HPDE6-E6E7 (cell line): ENCODE measurements around the gene CCHCR1.
"Not testable (repeated sequence)": the region's sequence is repeated elsewhere in the genome, so short reads cannot be mapped to it uniquely, and the experiment has no call there.

Source experiments
- DNase-seq: peaks from one replicate; pipeline ENCODE4 v3.0.0; 2011; ENCODE audit warnings: missing footprints; ENCODE audit errors: extremely low spot score

CCHCR1 gene

GRCh38 chr6:31180500-31180899 is 22.9 kb upstream of the CCHCR1 start:
- no peak for DNase-seq

DNA sequence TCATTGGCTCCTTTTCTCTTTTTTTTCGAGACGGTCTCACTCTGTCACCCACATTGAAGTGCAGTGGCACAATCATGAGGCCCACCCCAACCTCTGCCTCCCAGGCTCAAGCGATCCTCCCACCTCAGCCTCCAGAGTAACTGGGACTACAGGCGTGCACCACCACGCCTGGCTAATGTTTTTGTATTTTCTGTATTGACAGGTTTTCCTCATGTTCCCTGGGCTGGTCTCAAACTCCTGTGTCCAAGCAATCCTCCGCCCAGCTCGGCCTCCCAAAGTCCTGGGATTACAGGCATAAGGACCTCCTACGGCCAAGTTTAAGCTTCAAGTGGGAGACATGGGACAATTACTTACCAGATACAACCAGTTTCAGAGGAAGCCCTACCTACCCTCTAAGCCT is 22.3 kb upstream of the CCHCR1 start:
- DNase-seq: no peak

GRCh38 chr6:31179042-31179386 is 21.4 kb upstream of the CCHCR1 start:
- no peak for DNase-seq

GRCh38 chr6:31178143-31179041 is 20.8 kb upstream of the CCHCR1 start:
- DNase-seq: no peak

DNA sequence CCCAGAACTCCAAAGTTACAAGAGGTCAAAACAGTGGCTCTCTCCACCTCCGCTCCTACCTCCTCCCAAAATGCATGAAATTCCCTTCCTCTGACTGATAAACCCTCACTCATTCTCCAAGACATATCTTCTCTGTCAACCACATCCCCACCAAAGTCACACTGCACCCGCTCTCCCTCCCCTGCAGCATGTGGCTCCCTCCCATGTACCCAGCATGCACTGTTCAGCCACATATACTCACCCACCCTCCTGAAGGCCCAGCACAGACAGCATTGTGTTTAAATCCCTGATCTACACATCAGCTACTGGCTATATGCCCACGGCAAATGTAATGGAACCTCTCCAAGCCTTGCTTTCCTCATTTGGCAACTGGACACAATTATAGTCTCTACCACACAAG is 18.4 kb upstream of the CCHCR1 start:
- no peak for DNase-seq

DNA sequence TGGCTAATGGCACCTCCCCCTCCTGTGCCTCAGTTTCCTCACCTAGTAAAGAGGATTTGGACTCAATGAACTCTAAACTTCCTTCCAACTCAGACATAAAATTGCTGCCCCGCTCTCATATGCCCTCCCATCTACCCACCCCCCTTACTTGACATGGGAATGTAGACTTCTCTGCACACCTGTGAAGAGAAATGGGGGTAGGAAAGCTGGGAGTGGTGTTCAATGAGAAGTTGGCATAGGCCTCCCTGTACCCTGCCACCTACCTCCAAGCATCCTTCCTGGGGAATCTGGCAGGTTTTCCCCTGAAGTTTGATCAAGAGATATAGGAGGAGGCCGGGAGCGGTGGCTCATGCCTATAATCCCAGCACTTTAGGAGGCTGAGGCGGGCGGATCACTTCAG is 16.8 kb upstream of the CCHCR1 start:
- no peak for DNase-seq

DNA sequence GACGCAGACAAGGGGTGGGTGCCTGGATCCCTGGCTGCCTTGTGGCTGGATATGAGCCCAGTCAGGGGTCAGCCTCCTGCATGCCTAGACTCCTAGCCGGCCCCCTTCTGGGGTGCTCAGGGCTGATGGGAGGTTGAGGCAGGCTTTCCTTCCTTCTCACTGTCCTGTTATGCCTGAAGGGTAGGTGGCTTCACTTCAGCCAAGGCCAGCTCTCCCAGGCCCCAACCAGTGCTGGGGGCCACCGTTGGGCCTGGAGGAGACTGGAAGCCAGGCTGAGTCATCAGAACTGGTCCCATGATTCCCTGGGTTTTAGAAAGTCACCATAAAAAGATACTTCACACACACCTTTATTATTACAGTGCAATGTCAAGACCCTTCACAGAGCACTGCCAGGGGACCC is 15.8 kb upstream of the CCHCR1 start:
- DNase-seq: no peak

DNA sequence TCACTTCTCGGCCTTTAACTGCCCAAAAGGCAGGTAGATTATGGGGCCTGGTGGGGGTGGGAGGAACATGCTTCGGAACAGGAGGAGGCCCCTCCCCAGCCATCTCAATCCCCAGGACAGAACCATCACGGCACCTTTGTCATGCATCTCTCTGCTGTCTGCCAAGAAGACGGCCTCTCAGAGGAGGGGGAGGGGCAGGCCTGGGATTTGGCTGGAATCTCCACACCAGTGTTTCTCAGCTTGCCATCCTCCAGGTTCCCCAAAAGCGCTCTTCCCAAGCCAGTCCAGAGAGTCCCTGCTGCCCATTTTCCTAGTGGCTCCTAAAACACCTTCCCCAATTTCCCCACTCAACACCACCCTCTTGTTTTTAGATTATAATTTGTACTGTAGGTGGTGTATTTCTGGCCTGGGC is 15.4 kb upstream of the CCHCR1 start:
- DNase-seq: no peak

DNA sequence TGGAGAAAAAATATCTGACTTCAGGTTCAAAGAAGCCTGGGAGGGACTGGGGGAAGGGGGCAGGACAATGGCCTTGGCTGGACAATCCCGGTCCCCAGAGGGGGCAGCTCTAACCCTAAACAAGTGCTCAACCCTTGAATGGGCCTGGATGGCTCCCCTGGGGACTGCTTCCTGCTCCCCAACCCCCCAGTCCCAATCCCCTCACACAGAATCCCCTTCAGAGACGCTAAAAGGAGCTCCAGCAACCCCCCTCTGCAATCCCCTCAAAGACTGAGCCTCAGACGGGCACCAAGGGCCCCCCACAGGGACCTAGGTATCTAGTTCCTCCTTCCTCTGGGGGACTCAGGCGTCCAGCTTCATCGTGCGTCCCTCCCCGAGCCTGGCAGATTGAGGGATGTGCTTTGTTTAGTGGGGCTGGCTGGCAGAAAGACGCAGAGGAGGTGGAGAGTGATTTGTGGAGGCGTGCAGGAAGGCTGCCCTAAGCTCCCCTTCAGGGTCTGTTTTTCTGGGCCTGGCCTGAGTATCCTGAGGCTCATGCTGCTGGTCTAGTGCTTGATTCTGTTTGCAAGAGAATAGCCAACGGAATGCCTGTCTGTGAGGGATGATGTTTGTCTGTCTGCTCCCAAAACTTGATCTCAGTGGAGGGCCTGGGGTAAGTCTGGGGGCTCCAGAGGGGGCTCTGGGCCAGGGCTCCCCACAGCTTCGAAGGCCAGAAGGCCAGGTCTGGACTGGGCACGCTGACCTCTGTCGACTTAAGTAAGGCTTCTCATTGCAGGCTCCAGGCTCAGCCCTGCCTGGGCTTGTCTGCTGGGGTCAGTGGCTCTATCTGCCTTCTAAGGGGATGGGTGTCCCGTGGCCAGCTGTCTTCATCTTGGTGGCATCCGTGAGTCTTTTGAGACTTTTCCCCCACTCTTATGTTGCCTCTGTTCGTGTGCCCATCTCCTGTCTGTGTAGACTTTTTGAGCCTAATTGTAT is 14.6 kb upstream of the CCHCR1 start:
- no peak for DNase-seq

- DNase-seq: no peak
Measured at GRCh38 chr6:31170987-31171671, 13.5 kb upstream of the CCHCR1 start.

DNA sequence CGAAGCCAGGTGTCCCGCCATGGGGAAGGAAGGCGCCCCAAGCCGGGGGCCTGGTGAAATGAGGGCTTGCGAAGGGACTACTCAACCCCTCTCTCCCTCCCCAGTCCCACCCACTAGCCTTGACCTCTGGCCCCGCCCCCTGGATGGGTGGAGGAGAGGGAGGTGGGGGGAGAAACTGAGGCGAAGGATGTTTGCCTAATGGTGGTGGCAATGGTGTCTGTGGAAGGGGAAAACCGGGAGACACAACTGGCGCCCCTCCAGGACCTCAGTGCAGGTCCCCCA is 12.9 kb upstream of the CCHCR1 start, which contains the start of gene POU5F1:
Gene POU5F1 (minus strand): TSS at position 83 of the 282 bp plus-strand sequence. CDS start 62 bp downstream, at position 21.
- DNase-seq: no peak

- not testable (repeated sequence) for DNase-seq
Measured at GRCh38 chr6:31169858-31170599, 12.4 kb upstream of the CCHCR1 start.

DNA sequence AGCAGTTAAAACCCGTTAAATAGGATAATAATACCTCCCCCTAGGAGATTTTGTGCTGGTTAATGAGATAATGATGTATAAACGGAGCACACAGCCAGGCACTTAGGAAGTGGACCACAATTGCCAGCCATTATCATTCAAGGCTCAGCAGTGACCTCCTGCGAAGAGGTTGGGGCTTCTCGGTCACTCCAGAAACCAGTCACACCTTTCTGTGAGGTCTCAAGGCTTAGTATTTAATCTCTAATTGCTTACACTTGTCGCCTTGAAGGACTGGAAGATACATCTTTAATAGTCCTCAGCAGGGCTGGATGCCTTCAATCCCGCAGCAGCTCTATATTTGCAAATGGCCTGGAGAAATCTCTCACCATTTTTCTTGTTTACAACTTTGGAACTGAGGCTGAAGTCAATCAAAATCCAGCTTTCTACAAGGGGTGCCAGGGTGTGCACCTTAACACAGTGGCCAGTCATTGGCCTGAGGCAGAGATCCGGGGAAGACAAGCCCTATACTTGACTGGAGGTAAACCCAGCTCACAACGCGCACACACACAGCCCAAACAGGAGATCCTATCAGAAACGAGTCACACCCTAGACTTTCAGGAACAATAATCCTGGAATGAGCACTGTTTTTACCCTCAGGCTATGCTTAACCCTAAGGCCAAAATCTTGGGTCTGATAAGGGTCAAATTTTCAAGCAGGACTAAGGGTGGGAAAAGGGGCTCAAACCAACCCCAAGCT is 11.7 kb upstream of the CCHCR1 start:
- no peak for DNase-seq

GRCh38 chr6:31168606-31169005 is 11.0 kb upstream of the CCHCR1 start:
- DNase-seq: no peak

DNA sequence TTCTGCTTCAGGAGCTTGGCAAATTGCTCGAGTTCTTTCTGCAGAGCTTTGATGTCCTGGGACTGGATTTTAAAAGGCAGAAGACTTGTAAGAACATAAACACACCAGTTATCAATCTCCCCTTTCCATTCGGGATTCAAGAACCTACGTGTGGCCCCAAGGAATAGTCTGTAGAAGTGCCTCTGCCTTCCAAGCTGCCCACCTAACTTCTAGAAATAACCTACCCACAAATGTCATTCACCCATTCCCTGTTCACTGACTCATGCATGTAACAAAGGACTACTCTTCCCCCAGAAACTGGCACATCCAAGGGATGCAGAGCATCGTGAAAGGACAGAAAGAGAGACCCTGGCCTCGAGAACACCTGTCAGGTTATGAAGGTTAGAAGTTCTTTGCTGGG is 8.4 kb upstream of the CCHCR1 start:
- no peak for DNase-seq

DNA sequence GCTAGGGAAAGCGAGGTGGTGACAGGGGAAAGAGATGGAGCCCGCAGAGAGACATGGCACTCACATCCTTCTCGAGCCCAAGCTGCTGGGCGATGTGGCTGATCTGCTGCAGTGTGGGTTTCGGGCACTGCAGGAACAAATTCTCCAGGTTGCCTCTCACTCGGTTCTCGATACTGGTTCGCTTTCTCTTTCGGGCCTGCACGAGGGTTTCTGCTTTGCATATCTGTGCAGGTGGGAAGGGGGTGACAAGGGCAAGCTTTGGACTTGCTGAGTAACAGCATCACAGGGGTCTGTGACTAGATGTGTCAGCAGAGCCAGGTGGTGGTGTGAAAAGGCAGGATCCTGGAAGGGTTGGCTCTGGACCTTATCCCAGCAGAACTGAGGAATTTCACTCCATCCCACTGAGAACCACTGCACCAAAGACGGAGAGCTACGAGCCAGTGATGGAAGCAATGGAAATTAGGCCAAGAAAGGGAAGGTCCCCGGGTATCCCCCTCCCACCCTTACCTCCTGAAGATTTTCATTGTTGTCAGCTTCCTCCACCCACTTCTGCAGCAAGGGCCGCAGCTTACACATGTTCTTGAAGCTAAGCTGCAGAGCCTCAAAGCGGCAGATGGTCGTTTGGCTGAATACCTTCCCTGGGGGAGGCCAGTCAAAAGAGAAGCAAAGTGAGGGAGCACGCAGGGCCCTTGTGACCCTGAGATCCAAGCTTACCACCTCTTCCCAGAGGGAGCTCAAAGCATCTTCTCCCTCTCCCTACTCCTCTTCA is 7.6 kb upstream of the CCHCR1 start:
- not testable (repeated sequence) for DNase-seq

GRCh38 chr6:31164475-31165063 is 7.0 kb upstream of the CCHCR1 start:
- not testable (repeated sequence) for DNase-seq

DNA sequence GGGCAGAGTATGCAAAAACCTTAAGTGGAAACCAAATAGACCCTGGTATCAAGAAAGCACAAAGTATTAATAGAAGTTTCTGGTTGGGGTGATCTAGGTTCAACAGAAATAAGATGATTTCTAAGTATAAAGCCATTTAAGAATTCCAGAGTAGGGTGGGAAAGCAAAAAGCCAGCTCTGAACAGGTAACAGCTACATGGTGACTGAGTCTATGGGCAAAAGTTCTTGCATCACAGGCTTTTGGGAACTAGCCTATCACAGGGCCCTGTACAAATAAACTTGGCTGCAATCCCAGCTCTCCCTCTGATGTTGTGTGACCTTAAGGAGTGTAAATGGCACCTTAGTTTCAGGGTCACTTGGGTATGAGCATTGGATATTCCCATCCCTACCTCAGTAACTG is 6.3 kb upstream of the CCHCR1 start:
- no peak for DNase-seq

DNA sequence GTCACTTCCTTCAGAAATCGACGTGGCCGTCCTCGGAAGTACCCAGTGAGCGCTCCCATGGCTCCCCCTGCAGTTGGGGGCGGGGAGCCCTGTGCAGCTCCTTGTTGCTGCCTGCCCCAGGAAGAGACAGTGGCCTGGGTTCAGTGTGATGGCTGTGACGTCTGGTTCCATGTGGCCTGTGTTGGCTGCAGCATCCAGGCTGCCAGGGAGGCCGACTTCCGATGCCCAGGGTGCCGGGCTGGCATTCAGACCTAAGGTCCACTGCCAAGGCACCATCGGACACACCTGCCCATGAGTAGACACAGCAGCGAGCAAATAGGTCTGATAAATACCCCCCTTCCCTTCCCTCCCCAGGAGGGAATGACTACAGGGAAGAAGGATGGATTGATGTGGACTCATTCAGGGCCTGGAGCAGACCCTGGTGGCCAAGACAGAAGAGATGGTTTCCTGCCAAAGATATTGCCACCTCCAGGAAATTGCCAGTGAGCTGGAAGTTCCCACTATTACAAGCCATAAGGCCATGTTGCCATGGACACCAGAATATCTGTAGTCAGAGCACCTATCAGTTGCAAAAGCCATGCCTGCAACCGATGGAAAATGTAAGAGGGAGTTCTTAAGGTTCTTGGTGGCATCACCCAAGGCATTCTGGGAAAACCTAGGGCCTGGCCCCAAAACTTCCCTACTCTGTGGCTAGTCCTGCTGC is 5.0 kb upstream of the CCHCR1 start:
- DNase-seq: no peak
